Right lobe of liver (tissue), 6 donors: ENCODE measurements around the gene PLEKHM2. TPM values are rescaled to one million over a fixed set of nuclear protein-coding genes. Genes with fewer than 3 reads are reported as not detected.
A peak's percentile ranks its signal among the peaks of the same experiment; 100 is the strongest.

Experiments used
- ATAC-seq, 4 donors: fragments of 200-7000 bp; cut with Tn5 transposase; one replicate each; pipeline ENCODE4 v1.9.1; 2020; ENCODE audit warnings: mild to moderate bottlenecking in 4 of 4, moderate library complexity in 4 of 4
- DNase-seq, 3 donors: peaks; one replicate each; pipeline ENCODE4 v3.0.0-alpha.2; 2020
- H3K27ac ChIP-seq, 3 donors: fragments of 200-600 bp; one replicate each; pipeline ENCODE4 v1.8.0; 2022
- H3K27me3 ChIP-seq, 2 donors: fragments of 200-600 bp; one replicate each; pipeline ENCODE4 v1.8.0; 2022
- H3K36me3 ChIP-seq, 4 donors: fragments of 200-600 bp; sonication (generic) in 1 of 4; one replicate each; pipeline versions ENCODE4 v1.5.1 to v1.8.0; 2017 to 2022; ENCODE audit warnings: control low read depth in 1 of 4
- H3K4me1 ChIP-seq, 4 donors: fragments of 200-600 bp; sonication (generic) in 1 of 4; one replicate each; pipeline versions ENCODE4 v1.5.1 to v1.8.0; 2017 to 2022; ENCODE audit warnings: control low read depth in 1 of 4
- H3K4me3 ChIP-seq, 3 donors: fragments of 200-600 bp; one replicate each; pipeline ENCODE4 v1.8.0; 2022
- H3K9me3 ChIP-seq, 4 donors: fragments of 200-600 bp; sonication (generic) in 1 of 4; one replicate each; pipeline versions ENCODE4 v1.5.1 to v1.8.0; 2017 to 2022; ENCODE audit warnings: control low read depth in 1 of 4
- CTCF ChIP-seq, 4 donors: fragments of 200-600 bp in 3 of 4; fragments of 450-650 bp in 1 of 4; IDR thresholded peaks; one replicate each; pipeline versions ENCODE4 v1.5.1 to v1.8.0; 2016 to 2022; ENCODE audit warnings: antibody characterized with exemption in 4 of 4, mild to moderate bottlenecking in 2 of 4
- POLR2A ChIP-seq: fragments of 450-650 bp; IDR thresholded peaks from one replicate; pipeline ENCODE4 v1.6.1; 2017; ENCODE audit warnings: antibody characterized with exemption, mild to moderate bottlenecking
- WGBS: methylation state at CpG from one replicate; pipeline ENCODE4 v1.1.6; 2018; ENCODE audit warnings: low coverage, low lambda C conversion rate; ENCODE audit not compliant: insufficient coverage; ENCODE audit errors: missing lambda C conversion rate; 5-methylcytosine and 5-hydroxymethylcytosine counted together
- intact Hi-C, 2 donors: fragments of 100-400 bp; cut with DNase I; formaldehyde crosslinking; loops; one replicate each; pipeline versions ENCODE4 v1.11.2 to v1.14.1; 2022
- total RNA-seq, 6 experiments: library from RNA; depleted of rRNA in 2 of 6; stranded (reverse); fragments of >200 nt in 2 of 6; fragmentation: NEBNext Ultra II Directional in 3 of 6; extraction: Animal tissue kit (Norgen Biotek cat#: 25700) in 3 of 6; gene quantifications; one replicate each; pipeline versions ENCODE4 v1.1.0 to v1.2.4, GENCODE V29; 2016 to 2023
- donor health status: DM: no; HTN: yes; CAD: no.
- donor health status: DM: no; HTN: no; CAD: no.
- donor health status: DM: no; HTN: no; CAD: no.
- donor health status: DM: no; HTN: yes; CAD: no.
- donor health status: DM: no; HTN: yes; CAD: no.

The PLEKHM2 gene
- total RNA-seq, 6 experiments from 2014 or later = 15.6 to 27.9 (median 20.2) TPM

- no peak for ATAC-seq
- DNase-seq = no peak
- Histone ChIP-seq H3K27ac (no peak overlapping the region), H3K36me3 (no peaks in the 10 kb centered on the region), H3K4me3 (no peak overlapping the region), H3K27me3 (no peaks in the 10 kb centered on the region), H3K9me3 (no peaks in the 10 kb centered on the region), H3K4me1 (peaks cover 0 to 11% (median 4%) of the 10 kb centered on the region in 4 donors)
- intact Hi-C loops = no loop called here
- TF ChIP-seq CTCF (IDR thresholded peaks at IDR 0.05) = no peak
- TF ChIP-seq POLR2A = no peak
- WGBS = 93% methylated on average over 5 of the region's 10 CpGs
Measured at GRCh38 chr1:15669074-15669473, 15.0 kb upstream of the PLEKHM2 start.

GRCh38 chr1:15669864-15670263, 14.3 kb upstream of the PLEKHM2 start:
- Histone ChIP-seq H3K27ac (no peak overlapping the region), H3K36me3 (no peaks in the 10 kb centered on the region), H3K27me3 (no peaks in the 10 kb centered on the region), H3K4me1 (peaks cover 0 to 11% (median 4%) of the 10 kb centered on the region in 4 donors), H3K9me3 (no peaks in the 10 kb centered on the region), H3K4me3 (no peak overlapping the region)
- peak in 1 of 4 donors; percentile 16 for ATAC-seq
- WGBS = 75% methylated on average over 2 of the region's 4 CpGs
- DNase-seq = no peak
- TF ChIP-seq POLR2A = no peak
- no peak for TF ChIP-seq CTCF (IDR thresholded peaks at IDR 0.05)
- intact Hi-C loops = no loop called here

- no peaks in the 10 kb centered on the region for H3K27me3 ChIP-seq
- ATAC-seq (no peak), DNase-seq (no peak)
- TF ChIP-seq CTCF (IDR thresholded peaks at IDR 0.05) = no peak
- TF ChIP-seq POLR2A = no peak
- 84% methylated on average over 2 of the region's 2 CpGs for WGBS
- no peaks in the 10 kb centered on the region for H3K9me3 ChIP-seq
- no peak overlapping the region for H3K27ac ChIP-seq
- peaks cover 0 to 11% (median 4%) of the 10 kb centered on the region in 4 donors for H3K4me1 ChIP-seq
- no peak overlapping the region for H3K4me3 ChIP-seq
- no peaks in the 10 kb centered on the region for H3K36me3 ChIP-seq
- intact Hi-C loops = no loop called here
Measured at GRCh38 chr1:15671430-15671829, 12.7 kb upstream of the PLEKHM2 start.

- no peak for TF ChIP-seq CTCF (IDR thresholded peaks at IDR 0.05)
- Histone ChIP-seq H3K36me3 (no peaks in the 10 kb centered on the region), H3K9me3 (no peaks in the 10 kb centered on the region), H3K27ac (no peak overlapping the region), H3K27me3 (no peaks in the 10 kb centered on the region), H3K4me1 (no peaks in the 10 kb centered on the region), H3K4me3 (no peak overlapping the region)
- intact Hi-C loops = no loop called here
- DNase-seq (no peak), ATAC-seq (peak in 3 of 4 donors; percentile 23 to 49 (median 33))
- 66% methylated on average over 12 of the region's 12 CpGs for WGBS
Measured at GRCh38 chr1:15674386-15675159, 9.5 kb upstream of the PLEKHM2 start.
